Ascending aorta (tissue), 2 donors: Measurements from ENCODE around the gene MMUT. TPM values are rescaled to one million over a fixed set of nuclear protein-coding genes. Genes with fewer than 3 reads are reported as not detected.
A peak's percentile ranks its signal among the peaks of the same experiment; 100 is the strongest.

Source experiments
- DNase-seq, 2 donors: peaks; one replicate each; pipeline ENCODE4 v3.0.0-alpha.2; 2019; ENCODE audit warnings: low spot score in 2 of 2
- H3K27ac ChIP-seq, 2 donors: fragments of 200-600 bp; sonication (generic); one replicate each; pipeline ENCODE4 v1.5.1; 2016 to 2017; ENCODE audit warnings: mild to moderate bottlenecking in 1 of 2
- H3K27me3 ChIP-seq: fragments of 200-600 bp; sonication (generic); one replicate; pipeline ENCODE4 v1.5.1; 2017
- H3K36me3 ChIP-seq, 2 donors: fragments of 200-600 bp; sonication (generic); one replicate each; pipeline ENCODE4 v1.5.1; 2016
- H3K4me1 ChIP-seq, 2 donors: fragments of 200-600 bp; sonication (generic); one replicate each; pipeline ENCODE4 v1.5.1; 2016 to 2017; ENCODE audit warnings: mild to moderate bottlenecking in 1 of 2
- H3K4me3 ChIP-seq, 2 donors: fragments of 200-600 bp; sonication (generic); one replicate each; pipeline ENCODE4 v1.5.1; 2016 to 2017; ENCODE audit warnings: mild to moderate bottlenecking in 1 of 2
- H3K9me3 ChIP-seq, 2 donors: fragments of 200-600 bp; sonication (generic); one replicate each; pipeline ENCODE4 v1.5.1; 2016
- CTCF ChIP-seq, 3 experiments: fragments of 200-600 bp in 2 of 3; fragments of 450-650 bp in 1 of 3; sonication (generic) in 2 of 3; IDR thresholded peaks; one replicate each; pipeline ENCODE4 v1.5.1; 2016 to 2019; ENCODE audit warnings: antibody characterized with exemption in 3 of 3, mild to moderate bottlenecking in 1 of 3, moderate library complexity in 1 of 3
- intact Hi-C: fragments of 100-400 bp; cut with DNase I; formaldehyde crosslinking; loops from one replicate; pipeline ENCODE4 v1.15.1; 2023
- total RNA-seq: library from RNA; depleted of rRNA; stranded (reverse); fragments of >200 nt; gene quantifications from one replicate; pipeline ENCODE4 v1.1.0, GENCODE V29; 2016

The MMUT gene
- total RNA-seq, 1 donor from 2014 or later: 8.7 TPM

GRCh38 chr6:49416195-49416594 is 46.9 kb downstream of the MMUT start:
- intact Hi-C loops: no loop called here
- no peak for TF ChIP-seq CTCF (IDR thresholded peaks at IDR 0.05)

DNA sequence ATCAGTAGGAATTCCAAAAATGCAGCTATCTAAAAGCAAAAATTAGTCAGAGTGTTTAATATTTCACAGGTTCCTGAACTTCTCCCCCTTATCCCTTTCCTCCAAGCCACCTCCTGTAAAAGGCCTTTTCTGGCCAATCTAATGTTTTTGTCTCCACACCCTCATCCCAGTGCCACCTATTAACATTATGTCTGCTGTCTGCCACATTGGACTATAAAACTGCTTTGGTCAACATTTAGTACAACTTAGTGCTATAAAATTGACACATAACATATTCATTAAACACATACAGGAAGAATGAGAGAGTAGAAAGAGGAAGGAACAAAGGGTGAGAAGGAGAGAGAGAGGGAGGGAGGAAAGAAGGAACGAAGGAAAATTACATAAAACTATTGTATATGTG is 47.7 kb downstream of the MMUT start:
- no peak overlapping the region for H3K27ac ChIP-seq
- H3K36me3 ChIP-seq: no peaks in the 10 kb centered on the region
- intact Hi-C loops: no loop called here
- TF ChIP-seq CTCF (IDR thresholded peaks at IDR 0.05): no peak
- no peaks in the 10 kb centered on the region for H3K27me3 ChIP-seq
- H3K4me1 ChIP-seq: no peaks in the 10 kb centered on the region
- no peaks in the 10 kb centered on the region for H3K9me3 ChIP-seq
- DNase-seq: no peak
- H3K4me3 ChIP-seq: no peak overlapping the region

More at GRCh38 chr6:49416195-49416594, 46.9 kb downstream of the MMUT start:
- Histone ChIP-seq H3K4me1 (no peaks in the 10 kb centered on the region), H3K36me3 (no peaks in the 10 kb centered on the region), H3K9me3 (no peaks in the 10 kb centered on the region), H3K4me3 (no peak overlapping the region), H3K27me3 (no peaks in the 10 kb centered on the region), H3K27ac (no peak overlapping the region)
- DNase-seq: no peak

GRCh38 chr6:49410564-49410963 is 52.5 kb downstream of the MMUT start:
- Histone ChIP-seq H3K36me3 (no peaks in the 10 kb centered on the region), H3K27ac (no peak overlapping the region), H3K9me3 (no peaks in the 10 kb centered on the region), H3K27me3 (no peaks in the 10 kb centered on the region), H3K4me3 (no peak overlapping the region), H3K4me1 (no peaks in the 10 kb centered on the region)
- no peak for DNase-seq
- no peak for TF ChIP-seq CTCF (IDR thresholded peaks at IDR 0.05)
- intact Hi-C loops: loop anchor here (5.0 kb wide), 1 partner anchor 1623 kb away; no protein-coding TSS in a partner anchor

DNA sequence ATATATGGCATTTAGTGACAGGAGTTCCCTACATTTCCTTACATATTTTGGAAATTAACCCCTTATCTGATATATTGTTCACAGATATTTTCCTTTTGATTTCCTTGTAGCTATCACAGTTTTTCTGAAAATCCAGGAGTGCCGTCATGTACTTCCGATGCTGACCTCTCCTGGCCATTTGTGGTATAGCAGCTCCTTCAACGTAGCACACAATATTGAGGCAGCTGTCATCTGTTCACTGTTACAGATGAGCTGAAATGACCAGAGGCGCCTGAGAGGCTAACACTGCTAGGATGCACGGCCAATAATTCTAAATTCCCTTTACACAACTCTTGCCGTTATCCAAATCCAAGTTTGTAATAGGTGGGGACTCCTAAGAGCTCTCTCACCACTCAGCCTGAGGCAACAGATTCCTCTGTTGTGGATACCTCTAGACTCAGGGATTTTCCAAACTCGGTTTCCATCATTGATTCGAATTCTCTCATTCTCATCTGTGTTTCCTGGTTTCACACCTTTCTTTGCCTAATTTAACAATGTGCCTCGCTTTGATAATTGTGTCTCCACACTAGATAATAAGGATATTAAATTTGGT is 53.0 kb downstream of the MMUT start:
- TF ChIP-seq CTCF (IDR thresholded peaks at IDR 0.05): peak; percentile 44 to 84 (median 79)
- H3K4me1 ChIP-seq: no peaks in the 10 kb centered on the region
- no peaks in the 10 kb centered on the region for H3K9me3 ChIP-seq
- no peaks in the 10 kb centered on the region for H3K36me3 ChIP-seq
- H3K4me3 ChIP-seq: no peak overlapping the region
- intact Hi-C loops: loop anchor here (5.0 kb wide), 1 partner anchor 1623 kb away; no protein-coding TSS in a partner anchor
- peak in 1 of 2 donors; percentile 78 for DNase-seq
- no peak overlapping the region for H3K27ac ChIP-seq
- H3K27me3 ChIP-seq: no peaks in the 10 kb centered on the region

GRCh38 chr6:49406250-49406970 is 56.6 kb downstream of the MMUT start:
- no peak for TF ChIP-seq CTCF (IDR thresholded peaks at IDR 0.05)
- DNase-seq: no peak
- Histone ChIP-seq H3K9me3 (no peaks in the 10 kb centered on the region), H3K36me3 (no peaks in the 10 kb centered on the region), H3K4me3 (no peak overlapping the region), H3K4me1 (no peaks in the 10 kb centered on the region), H3K27me3 (no peaks in the 10 kb centered on the region), H3K27ac (no peak overlapping the region)
- intact Hi-C loops: no loop called here
